HG02588 (cell line): ENCODE measurements around the gene SIRT3.
"Not testable (repeated sequence)": the region's sequence is repeated elsewhere in the genome, so short reads cannot be mapped to it uniquely, and the experiment has no call there.

Source experiments
- ATAC-seq: cut with Tn5 transposase; IDR thresholded peaks from one replicate; pipeline ENCODE4 v1.9.1; 2021; ENCODE audit warnings: mild to moderate bottlenecking, moderate library complexity; ENCODE audit not compliant: unreplicated experiment

The SIRT3 gene

DNA sequence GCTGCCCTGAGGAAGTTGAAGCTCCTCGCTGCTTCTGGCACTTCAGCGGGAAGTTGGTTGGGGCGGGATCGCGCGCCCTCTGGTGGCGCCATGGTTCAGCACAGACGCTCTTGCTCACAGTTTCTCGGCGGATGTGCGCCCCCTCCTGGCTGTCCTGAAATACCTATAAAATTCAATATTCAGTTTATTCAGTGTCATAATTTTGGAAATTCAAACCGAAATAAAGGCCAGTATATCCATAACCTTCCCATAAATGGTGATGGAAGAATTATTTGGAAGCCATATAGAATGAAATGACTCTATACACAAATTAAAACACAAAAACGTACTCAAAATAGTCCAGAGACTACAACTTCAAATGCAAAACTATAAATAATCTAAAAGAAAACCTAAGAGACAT is 55.9 kb downstream of the SIRT3 start:
- ATAC-seq = not testable (repeated sequence)
